Muscle layer of colon (tissue), 2 donors: ENCODE data around the gene DPPA4.
"Not testable (repeated sequence)": the region's sequence is repeated elsewhere in the genome, so short reads cannot be mapped to it uniquely, and the experiment has no call there.

Experiments
- H3K27ac ChIP-seq: one replicate; pipeline ENCODE4 v1.7.0; 2013; ENCODE audit warnings: low read depth, mild to moderate bottlenecking, low read length, moderate library complexity
- H3K27me3 ChIP-seq, 2 donors: one replicate each; pipeline ENCODE4 v1.7.0; 2013; ENCODE audit warnings: low read length in 2 of 2, mild to moderate bottlenecking in 2 of 2; ENCODE audit not compliant: insufficient read depth in 2 of 2, control insufficient read depth in 1 of 2
- H3K36me3 ChIP-seq: one replicate; pipeline ENCODE4 v1.7.0; 2013; ENCODE audit warnings: mild to moderate bottlenecking, low read length; ENCODE audit not compliant: insufficient read depth
- H3K4me1 ChIP-seq: one replicate; pipeline ENCODE4 v1.7.0; 2013; ENCODE audit warnings: mild to moderate bottlenecking, low read length; ENCODE audit not compliant: insufficient read depth
- H3K4me3 ChIP-seq, 2 donors: one replicate each; pipeline ENCODE4 v1.7.0; 2013; ENCODE audit warnings: low read length in 2 of 2, low read depth in 1 of 2, mild to moderate bottlenecking in 1 of 2, moderate library complexity in 1 of 2
- H3K9ac ChIP-seq: one replicate; pipeline ENCODE4 v1.7.0; 2013; ENCODE audit warnings: low read length
- H3K9me3 ChIP-seq: one replicate; pipeline ENCODE4 v1.7.0; 2013; ENCODE audit warnings: mild to moderate bottlenecking, low read length
- donor health status: abdominal sarcoma.
- donor health status: Adenocarcinoma of cecum.

The DPPA4 gene

DNA sequence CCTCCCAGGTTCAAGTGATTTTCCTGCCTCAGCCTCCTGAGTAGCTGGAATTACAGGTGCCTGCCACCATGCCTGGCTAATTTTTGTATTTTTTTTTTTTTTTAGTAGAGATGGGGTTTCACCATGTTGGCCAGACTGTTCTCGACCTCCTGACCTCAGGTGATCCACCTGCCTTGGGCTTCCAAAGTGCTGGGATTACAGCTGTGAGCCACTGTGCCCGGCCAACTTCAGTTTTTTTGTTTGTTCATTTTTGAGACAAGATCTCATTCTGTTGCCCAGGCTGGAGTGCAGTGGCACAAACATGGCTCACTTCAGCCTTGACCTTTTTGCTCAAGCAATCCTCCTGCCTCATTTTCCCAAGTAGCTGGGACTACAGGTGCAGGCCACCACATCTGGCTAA lies 21.5 kb upstream of the DPPA4 start:
- H3K27me3 ChIP-seq, H3K27ac ChIP-seq, H3K4me1 ChIP-seq, H3K4me3 ChIP-seq, H3K36me3 ChIP-seq, H3K9ac ChIP-seq, H3K9me3 ChIP-seq: not testable (repeated sequence)

GRCh38 chr3:109356442-109357155 lies 19.3 kb upstream of the DPPA4 start:
- Histone ChIP-seq H3K9ac (no peak overlapping the region), H3K4me3 (no peak overlapping the region), H3K36me3 (no peaks in the 10 kb centered on the region), H3K27ac (no peak overlapping the region), H3K27me3 (no peaks in the 10 kb centered on the region), H3K4me1 (no peaks in the 10 kb centered on the region), H3K9me3 (no peaks in the 10 kb centered on the region)

GRCh38 chr3:109355625-109356441 lies 18.5 kb upstream of the DPPA4 start:
- H3K4me3 ChIP-seq: no peak overlapping the region
- H3K4me1 ChIP-seq: no peaks in the 10 kb centered on the region
- no peaks in the 10 kb centered on the region for H3K36me3 ChIP-seq
- H3K9me3 ChIP-seq: no peaks in the 10 kb centered on the region
- H3K27me3 ChIP-seq: no peaks in the 10 kb centered on the region
- H3K9ac ChIP-seq: no peak overlapping the region
- no peak overlapping the region for H3K27ac ChIP-seq

DNA sequence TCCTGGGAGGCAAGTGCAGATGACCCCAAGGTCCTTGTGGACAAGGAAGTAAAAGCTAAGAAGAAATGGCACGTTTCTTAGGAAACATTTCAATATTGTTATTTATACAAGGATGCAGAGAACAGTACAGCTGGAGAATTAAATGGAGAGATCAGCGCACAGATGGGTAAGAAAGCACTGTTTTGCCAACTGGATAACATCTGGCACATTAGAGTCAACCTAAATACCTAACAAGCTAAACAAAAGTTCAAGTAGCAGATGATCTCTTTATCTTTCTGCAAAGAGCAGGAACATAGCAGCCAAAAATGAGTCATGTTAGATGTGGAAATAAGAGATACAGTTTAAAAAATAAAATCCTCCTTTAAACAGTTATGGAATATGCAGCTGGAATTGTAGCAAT lies 15.7 kb upstream of the DPPA4 start:
- no peaks in the 10 kb centered on the region for H3K36me3 ChIP-seq
- H3K9me3 ChIP-seq: no peaks in the 10 kb centered on the region
- H3K27ac ChIP-seq: no peak overlapping the region
- no peaks in the 10 kb centered on the region for H3K27me3 ChIP-seq
- no peak overlapping the region for H3K9ac ChIP-seq
- H3K4me1 ChIP-seq: no peaks in the 10 kb centered on the region
- H3K4me3 ChIP-seq: no peak overlapping the region

- H3K4me3 ChIP-seq: no peak overlapping the region
Observed at GRCh38 chr3:109351231-109351630, 13.9 kb upstream of the DPPA4 start.

DNA sequence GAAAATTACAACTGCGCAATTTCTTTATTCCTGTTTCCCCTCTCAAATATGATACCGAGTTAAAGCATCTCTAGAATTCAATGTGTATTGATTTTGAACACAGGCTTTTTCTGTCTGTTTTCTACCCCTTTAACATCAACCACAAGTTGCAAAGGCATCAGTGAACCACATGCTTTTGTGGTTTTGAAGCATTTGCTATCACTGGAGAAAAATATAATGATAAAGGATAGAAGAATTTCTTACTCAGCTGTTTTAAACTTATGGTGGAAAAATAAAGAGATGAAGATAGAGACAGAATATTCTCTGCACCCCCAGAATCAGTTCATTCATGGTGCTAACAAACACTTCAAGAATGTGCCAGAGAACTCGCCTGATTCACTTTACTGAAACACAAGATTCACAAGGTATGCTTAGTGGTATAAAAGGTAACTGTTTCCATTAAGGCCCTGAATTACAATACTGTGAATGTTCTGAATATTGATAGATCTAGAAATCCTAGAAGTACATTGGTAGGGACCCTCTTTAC lies 9.5 kb upstream of the DPPA4 start:
- H3K4me1 ChIP-seq: no peaks in the 10 kb centered on the region

More at GRCh38 chr3:109351231-109351630, 13.9 kb upstream of the DPPA4 start:
- Histone ChIP-seq H3K9me3 (no peaks in the 10 kb centered on the region), H3K4me1 (no peaks in the 10 kb centered on the region), H3K9ac (no peak overlapping the region), H3K27me3 (no peaks in the 10 kb centered on the region), H3K27ac (no peak overlapping the region), H3K36me3 (no peaks in the 10 kb centered on the region)

DNA sequence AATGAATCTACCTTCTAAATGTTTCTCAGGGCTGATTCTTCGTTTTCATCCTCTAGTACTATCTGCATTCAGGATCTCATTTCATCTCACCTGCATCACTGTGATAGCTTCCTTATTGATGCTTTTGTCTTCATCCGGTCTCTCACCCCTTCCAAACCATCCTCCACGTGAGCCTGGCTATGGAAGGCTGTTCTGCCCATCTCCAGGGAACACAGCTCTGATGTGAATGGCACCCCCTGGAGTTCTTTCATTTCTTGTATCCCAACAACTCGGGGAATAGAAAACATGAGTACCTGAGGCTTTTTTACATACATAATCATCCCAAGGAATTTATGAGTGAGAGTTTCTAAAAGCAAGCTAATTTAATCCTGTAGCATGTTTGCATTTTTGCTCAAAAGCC lies 8.8 kb upstream of the DPPA4 start:
- no peaks in the 10 kb centered on the region for H3K27me3 ChIP-seq
- no peak overlapping the region for H3K4me3 ChIP-seq
- no peaks in the 10 kb centered on the region for H3K9me3 ChIP-seq
- no peaks in the 10 kb centered on the region for H3K36me3 ChIP-seq
- H3K27ac ChIP-seq: no peak overlapping the region
- H3K9ac ChIP-seq: no peak overlapping the region
- H3K4me1 ChIP-seq: no peaks in the 10 kb centered on the region

More for the DNA sequence above, 9.5 kb upstream of the DPPA4 start:
- no peaks in the 10 kb centered on the region for H3K36me3 ChIP-seq
- H3K9ac ChIP-seq: no peak overlapping the region
- no peak overlapping the region for H3K4me3 ChIP-seq
- H3K27ac ChIP-seq: no peak overlapping the region
- H3K27me3 ChIP-seq: no peaks in the 10 kb centered on the region
- no peaks in the 10 kb centered on the region for H3K9me3 ChIP-seq

DNA sequence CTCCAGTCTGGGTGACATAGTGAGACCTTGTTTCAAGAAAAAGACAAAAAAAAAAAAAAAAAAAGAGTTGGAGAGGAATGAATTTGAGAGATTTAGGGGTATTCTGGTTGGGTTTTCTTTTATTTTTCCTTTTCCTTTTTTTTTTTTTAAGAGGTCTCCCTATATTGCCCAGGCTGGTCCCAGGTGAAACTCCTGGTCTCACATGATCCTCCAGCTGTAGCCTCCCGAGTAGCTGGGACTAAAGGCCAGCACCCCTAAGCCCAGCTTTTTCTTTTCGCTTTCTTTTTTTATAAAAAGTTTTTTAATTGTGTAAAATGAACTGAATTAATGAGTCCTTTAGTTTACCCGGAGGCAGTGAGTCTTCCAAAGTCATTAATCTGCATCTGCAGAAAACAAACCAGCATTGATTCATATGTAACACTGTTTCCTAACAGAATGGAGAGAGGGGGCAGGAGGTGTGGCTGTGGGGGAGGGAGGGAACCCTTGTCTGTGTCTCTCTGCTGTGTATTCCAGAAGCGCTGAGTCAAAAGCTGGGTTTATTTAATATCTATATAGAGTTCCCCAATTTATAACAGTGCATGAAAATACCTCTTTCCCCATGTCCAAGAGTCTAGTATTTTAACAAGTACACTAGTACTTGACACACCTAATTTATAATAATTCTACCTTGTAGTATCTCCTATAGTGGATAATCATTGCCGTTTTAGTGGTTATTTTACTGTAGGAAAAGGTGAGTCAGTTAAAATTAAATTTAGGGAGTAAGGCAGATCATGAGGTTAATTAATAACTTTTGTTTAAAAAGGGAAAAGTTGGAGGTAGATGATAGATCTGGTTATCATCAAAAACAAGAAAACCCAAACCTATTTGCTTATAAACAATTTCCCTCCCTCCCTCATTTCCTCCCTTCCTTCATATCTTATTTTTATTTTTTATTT lies 2.6 kb upstream of the DPPA4 start:
- no peaks in the 10 kb centered on the region for H3K27me3 ChIP-seq
- no peak overlapping the region for H3K27ac ChIP-seq
- H3K4me3 ChIP-seq: no peak overlapping the region
- H3K9me3 ChIP-seq: no peaks in the 10 kb centered on the region
- no peaks in the 10 kb centered on the region for H3K4me1 ChIP-seq
- H3K36me3 ChIP-seq: no peaks in the 10 kb centered on the region
- H3K9ac ChIP-seq: no peak overlapping the region

- no peaks in the 10 kb centered on the region for H3K27me3 ChIP-seq
- H3K4me3 ChIP-seq: no peak overlapping the region
- H3K9ac ChIP-seq: no peak overlapping the region
- H3K4me1 ChIP-seq: no peaks in the 10 kb centered on the region
- H3K9me3 ChIP-seq: no peaks in the 10 kb centered on the region
- H3K27ac ChIP-seq: no peak overlapping the region
- H3K36me3 ChIP-seq: no peaks in the 10 kb centered on the region
Observed at GRCh38 chr3:109339197-109339596, 1.9 kb upstream of the DPPA4 start.

DNA sequence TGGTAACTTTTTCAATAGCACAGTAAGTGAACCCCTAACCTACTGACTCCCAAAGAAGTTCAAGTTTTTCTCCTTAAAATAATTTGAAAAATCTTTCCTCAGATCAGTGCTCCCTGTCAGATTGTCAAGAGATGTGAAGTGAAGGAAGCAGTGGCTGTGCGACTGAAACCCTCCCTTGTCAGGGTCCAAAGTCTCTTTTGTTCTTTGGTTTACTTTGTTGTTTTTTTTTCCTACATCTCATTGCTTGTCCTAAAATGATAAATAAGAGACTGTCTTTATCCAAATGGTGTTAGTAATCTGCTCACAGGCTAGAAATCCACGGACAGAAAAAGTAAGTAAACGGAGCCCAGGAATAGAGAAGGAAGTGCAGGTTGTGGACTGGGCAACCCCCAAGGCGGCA lies 976 bp upstream of the DPPA4 start:
- Histone ChIP-seq H3K36me3 (no peaks in the 10 kb centered on the region), H3K9me3 (no peaks in the 10 kb centered on the region), H3K27ac (no peak overlapping the region), H3K4me3 (no peak overlapping the region), H3K27me3 (no peaks in the 10 kb centered on the region), H3K4me1 (no peaks in the 10 kb centered on the region), H3K9ac (no peak overlapping the region)

GRCh38 chr3:109336291-109336861 lies 970 bp downstream of the DPPA4 start:
- Histone ChIP-seq H3K36me3 (no peaks in the 10 kb centered on the region), H3K4me1 (no peaks in the 10 kb centered on the region), H3K9ac (no peak overlapping the region), H3K9me3 (no peaks in the 10 kb centered on the region), H3K27ac (no peak overlapping the region), H3K4me3 (peak overlapping the region; percentile 31 to 47), H3K27me3 (no peaks in the 10 kb centered on the region)
